GM15510 (cell line): ENCODE measurements around the gene TIGD3.
A peak's percentile ranks its signal among the peaks of the same experiment; 100 is the strongest.

Experiments
- POLR2A ChIP-seq: IDR thresholded peaks from 3 replicates; pipeline ENCODE4 v1.6.1; 2011; ENCODE audit warnings: borderline replicate concordance; ENCODE audit not compliant: insufficient read length; ENCODE audit errors: extremely low read depth

Gene TIGD3, protein sequence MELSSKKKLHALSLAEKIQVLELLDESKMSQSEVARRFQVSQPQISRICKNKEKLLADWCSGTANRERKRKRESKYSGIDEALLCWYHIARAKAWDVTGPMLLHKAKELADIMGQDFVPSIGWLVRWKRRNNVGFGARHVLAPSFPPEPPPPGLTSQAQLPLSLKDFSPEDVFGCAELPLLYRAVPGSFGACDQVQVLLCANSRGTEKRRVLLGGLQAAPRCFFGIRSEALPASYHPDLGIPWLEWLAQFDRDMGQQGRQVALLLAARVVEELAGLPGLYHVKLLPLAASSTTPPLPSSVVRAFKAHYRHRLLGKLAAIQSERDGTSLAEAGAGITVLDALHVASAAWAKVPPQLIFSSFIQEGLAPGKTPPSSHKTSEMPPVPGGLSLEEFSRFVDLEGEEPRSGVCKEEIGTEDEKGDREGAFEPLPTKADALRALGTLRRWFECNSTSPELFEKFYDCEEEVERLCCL

GRCh38 chr11:65354265-65355012 is at the start of gene TIGD3:
TIGD3 (plus strand) TSS chr11:65354751; CDS start chr11:65355809, 1,058 bp downstream.
- TF ChIP-seq POLR2A: peak; percentile 82

GRCh38 chr11:65305501-65306268 is 48.9 kb upstream of the TIGD3 start:
- no peak for TF ChIP-seq POLR2A

DNA sequence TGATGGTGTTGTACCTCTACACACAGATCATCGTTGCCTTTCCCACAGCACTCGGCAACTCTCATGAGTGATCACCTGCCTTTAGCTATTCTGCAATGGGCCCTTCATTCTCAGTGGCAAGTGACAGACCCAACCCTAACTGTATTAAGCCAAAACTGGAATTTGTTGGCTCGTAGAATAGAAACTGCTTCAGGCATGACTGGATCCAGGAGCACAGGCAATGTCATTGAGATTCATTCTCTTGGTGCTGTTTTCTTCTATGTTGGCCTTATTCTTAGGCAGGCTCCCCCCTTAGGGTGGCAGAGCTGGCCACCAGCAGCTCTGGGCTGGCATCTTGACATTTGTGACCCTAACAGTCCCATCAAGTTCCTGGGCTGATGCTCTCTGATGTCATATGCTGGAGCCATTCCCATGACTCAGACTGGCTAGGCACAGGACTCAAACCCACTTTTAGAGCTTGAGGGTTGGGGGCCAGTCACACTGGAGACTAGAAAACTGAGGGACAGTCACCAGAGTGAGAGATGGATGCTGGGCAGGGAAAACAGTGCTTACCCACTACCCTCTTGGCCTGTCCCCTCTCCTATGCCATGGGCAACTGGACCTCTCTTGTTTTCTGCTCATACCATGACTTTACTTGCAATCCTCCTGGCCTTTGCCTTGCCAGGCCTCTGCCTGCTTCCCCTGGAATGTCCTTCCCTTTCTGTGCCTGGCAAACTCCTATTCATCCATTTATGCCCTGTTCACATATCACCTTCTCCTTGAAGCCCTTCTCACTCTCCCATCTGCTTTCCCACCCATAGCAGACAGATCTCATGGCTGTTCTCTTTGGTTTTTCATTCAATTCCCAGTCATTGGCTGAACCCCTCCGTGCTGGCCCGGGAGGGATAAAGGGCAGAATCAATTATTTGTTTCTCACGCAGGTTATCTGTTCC is 47.0 kb upstream of the TIGD3 start:
- TF ChIP-seq POLR2A: no peak

DNA sequence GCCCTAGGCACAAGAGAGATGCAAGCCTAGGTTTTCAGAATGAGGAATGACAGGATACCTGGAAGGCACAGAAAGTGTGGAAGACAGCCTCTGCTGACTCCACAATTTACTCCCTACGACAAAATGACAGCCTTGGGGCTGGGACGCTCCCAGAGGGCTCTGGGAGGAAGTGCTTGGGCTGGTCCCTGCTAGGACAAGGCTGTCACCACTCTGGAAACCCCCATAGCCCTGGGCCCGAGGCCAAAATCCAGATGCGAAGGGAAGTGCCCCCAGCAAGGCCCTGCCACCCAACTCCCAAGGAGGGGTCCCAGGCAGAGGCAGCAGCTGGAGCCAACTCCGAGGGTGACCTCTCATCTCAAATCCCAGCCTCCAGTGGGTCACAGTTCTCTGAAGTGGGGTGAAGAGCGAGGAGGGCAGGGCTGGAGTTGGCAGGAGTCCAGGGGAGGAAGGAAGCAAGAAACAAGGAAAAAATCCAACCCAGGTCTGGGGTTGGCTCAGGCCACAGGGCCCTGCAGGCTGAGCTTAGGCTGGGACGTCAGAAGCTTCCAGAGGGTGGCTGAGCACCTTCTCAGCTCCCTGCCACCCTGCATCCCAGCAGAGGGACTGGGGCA is 46.2 kb upstream of the TIGD3 start:
- no peak for TF ChIP-seq POLR2A

- no peak for TF ChIP-seq POLR2A
Observed at GRCh38 chr11:65309006-65309405, 45.5 kb upstream of the TIGD3 start.

DNA sequence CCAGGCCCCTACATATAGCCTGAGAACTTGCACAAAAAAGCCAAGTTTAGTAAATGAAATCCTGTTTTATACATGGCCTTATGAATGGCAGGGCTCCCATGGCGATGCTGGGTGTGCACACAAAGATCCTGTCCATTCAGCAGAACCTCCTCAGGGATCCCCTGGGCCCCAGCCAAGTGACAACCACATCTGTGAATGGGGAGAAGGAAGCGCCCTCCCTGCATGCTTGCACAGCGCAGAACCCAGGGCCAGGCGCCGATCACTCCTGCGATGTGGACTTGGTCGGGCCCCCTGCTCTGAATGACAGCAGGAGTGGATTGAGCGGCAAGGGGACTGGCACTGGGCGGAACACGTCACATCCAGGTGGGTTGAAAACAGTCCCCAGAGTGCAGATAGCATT is 44.3 kb upstream of the TIGD3 start:
- TF ChIP-seq POLR2A: no peak

- no peak for TF ChIP-seq POLR2A
Observed at GRCh38 chr11:65310736-65311135, 43.8 kb upstream of the TIGD3 start.

DNA sequence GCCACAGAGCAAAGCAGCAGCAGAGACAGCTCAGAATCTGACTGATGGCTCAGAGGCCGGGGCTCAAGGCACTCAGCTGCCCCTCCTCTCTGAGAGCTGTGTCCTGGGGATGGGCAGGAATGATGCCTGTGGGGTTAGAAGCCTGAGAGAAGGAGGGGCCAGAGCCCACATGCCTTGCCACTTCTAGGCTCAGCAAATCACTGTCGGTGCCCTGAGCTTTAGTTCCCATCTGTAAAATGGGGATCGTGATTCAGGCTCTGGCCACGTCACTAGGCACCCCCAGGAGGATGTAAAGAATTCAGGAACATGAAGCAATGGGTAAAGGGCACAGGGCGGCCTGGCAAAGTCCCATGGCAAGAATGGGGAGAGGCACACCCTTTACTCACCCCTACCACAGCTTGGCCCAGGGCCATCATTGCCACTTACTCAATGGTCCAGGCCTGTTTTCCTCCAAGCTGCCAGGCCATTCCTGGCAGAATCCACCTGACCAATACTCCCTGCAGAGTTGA is 43.3 kb upstream of the TIGD3 start:
- TF ChIP-seq POLR2A: no peak

DNA sequence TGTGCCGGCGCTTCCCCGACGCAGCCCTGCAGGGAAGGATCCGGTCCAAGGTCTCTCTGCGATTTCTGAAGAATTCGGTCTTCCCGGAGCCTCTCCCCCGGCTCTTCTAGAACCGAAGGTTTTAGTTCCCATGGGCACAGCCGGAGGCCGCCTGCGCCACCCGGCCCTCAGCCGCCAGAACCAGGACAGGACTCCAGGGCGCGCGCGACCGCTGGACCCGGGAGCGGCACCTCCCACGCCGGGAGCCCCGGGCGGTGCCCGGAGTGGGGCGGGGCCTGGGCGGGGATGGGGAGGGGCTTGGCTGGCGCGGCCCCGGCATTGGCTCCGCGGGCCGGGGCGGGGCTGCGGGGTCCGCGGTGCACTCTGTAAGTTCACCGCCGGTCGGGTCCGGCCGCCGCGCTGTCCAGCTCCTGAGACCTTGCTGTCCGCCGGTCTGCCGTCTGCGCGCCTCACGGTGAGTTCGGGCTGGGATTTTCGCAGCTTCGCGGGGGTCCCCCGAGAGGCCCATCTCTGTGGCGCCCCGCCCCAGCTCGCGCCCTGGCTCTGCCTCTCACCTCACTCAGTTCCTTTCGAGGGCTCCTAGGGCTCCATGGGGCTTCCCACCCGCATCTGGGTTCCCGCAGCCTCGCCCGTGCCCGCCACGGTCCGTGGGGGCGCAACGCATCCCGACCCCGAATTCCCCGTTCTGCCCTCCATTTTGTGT is 39.9 kb upstream of the TIGD3 start, which contains the start of gene CDC42EP2:
Gene CDC42EP2, plus strand, starts transcription at position 366 of the 703 bp plus-strand sequence. CDS start 6,033 bp downstream, outside the sequence.
- TF ChIP-seq POLR2A: peak; percentile 34

DNA sequence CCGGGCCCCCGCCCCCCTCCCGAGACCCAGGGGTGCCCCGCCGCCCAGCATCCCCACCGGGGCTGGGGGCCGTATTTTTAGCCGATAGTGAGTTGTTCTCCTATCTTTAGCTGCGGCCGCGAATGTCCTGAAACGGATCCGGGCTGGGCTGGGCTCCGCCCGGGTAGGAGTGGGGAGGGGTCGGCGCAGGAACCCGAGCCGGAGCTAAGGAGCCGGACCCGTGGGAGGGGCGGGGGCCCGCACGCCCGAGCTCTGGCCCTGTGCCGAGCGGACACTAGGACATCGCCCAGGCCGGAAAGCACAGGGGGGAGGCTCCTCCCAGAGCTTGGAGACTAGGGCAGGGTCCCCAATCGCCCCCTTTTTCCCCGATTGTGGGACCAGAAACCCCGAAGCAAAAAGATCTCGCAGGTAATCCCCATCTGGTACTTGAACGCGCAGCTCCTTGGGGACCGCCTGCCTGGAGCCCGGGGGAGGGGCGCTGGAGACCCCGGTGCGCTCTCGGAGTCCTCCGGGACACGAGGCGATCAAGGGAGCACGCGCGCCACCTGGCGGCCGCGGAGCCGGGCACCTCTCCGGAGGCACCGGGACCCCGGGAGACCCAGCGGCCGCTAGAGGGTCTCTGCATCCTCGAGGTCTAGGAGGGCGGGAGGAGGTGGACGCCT is 39.2 kb upstream of the TIGD3 start:
- TF ChIP-seq POLR2A: no peak

- no peak for TF ChIP-seq POLR2A
Observed at GRCh38 chr11:65315866-65316226, 38.7 kb upstream of the TIGD3 start.
